ENCODE results near the gene GMCL1. TPM values are rescaled to one million over a fixed set of nuclear protein-coding genes. Genes with fewer than 3 reads are reported as not detected.

Gene GMCL1
- total RNA-seq, 4 donors from 2014 or later = 10.6 to 14.8 (median 13.0) TPM

GRCh38 chr2:69907216-69907615 lies 77.8 kb downstream of the GMCL1 start:
- no peaks in the 10 kb centered on the region for H3K27me3 ChIP-seq
- H3K27ac ChIP-seq = no peak overlapping the region
- H3K4me1 ChIP-seq = peaks cover 0 to 11% (median 0%) of the 10 kb centered on the region in 3 donors
- H3K36me3 ChIP-seq = peaks cover 0 to 94% of the 10 kb centered on the region in 2 donors
- H3K9me3 ChIP-seq = no peaks in the 10 kb centered on the region
- no peak for ATAC-seq
- no peak for TF ChIP-seq EP300 (IDR thresholded peaks at IDR 0.05)
- no peak for TF ChIP-seq POLR2A (IDR thresholded peaks at IDR 0.05)
- TF ChIP-seq, protein P1, sequence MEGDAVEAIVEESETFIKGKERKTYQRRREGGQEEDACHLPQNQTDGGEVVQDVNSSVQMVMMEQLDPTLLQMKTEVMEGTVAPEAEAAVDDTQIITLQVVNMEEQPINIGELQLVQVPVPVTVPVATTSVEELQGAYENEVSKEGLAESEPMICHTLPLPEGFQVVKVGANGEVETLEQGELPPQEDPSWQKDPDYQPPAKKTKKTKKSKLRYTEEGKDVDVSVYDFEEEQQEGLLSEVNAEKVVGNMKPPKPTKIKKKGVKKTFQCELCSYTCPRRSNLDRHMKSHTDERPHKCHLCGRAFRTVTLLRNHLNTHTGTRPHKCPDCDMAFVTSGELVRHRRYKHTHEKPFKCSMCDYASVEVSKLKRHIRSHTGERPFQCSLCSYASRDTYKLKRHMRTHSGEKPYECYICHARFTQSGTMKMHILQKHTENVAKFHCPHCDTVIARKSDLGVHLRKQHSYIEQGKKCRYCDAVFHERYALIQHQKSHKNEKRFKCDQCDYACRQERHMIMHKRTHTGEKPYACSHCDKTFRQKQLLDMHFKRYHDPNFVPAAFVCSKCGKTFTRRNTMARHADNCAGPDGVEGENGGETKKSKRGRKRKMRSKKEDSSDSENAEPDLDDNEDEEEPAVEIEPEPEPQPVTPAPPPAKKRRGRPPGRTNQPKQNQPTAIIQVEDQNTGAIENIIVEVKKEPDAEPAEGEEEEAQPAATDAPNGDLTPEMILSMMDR (IDR thresholded peaks at IDR 0.05) = no peak
- TF ChIP-seq POLR2AphosphoS5 (IDR thresholded peaks at IDR 0.05) = no peak
- H3K4me3 ChIP-seq = no peak overlapping the region

DNA sequence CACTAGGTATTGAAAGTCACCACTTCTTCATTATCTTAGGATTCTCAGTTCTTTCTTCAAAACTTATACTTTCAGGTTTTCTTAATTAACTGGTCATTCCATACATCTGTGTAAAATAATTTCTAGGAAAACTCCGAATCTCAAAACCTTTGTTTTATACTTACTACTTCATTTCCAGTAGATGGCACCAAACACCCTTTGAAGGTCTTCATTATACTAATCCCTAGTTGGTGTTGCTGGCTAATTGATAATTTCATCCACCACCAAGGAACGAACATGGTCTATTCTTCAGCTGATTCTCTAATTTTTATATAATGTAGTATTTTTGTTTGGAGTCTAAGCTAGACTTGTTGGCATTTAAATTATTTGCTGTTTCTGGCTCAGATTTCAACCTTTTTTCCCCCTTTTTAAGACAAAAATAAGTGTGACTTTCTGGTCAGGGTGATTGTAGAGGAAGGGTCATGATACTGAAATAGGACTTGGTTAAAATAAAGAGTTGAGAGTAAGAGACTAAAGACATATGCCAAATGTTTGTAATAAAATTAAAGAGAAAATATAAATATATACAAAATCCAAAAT lies 82.6 kb downstream of the GMCL1 start:
- TF ChIP-seq POLR2AphosphoS5 (IDR thresholded peaks at IDR 0.05) = no peak
- TF ChIP-seq, protein P1 (IDR thresholded peaks at IDR 0.05) = peak; percentile 35 to 68 (median 57)
- WGBS, 2 donors (ENCODE audit: low coverage in 1 of 2) = 0 to 3% methylated on average over 2 of the region's 2 CpGs
- no peak overlapping the region for H3K4me3 ChIP-seq
- peaks cover 4 to 37% (median 18%) of the 10 kb centered on the region in 3 donors for H3K4me1 ChIP-seq
- H3K9me3 ChIP-seq = no peaks in the 10 kb centered on the region
- H3K27ac ChIP-seq = peak overlapping the region in 3 of 4 donors; percentile 8 to 98 (median 22)
- ATAC-seq = no peak
- no peaks in the 10 kb centered on the region for H3K27me3 ChIP-seq
- peaks cover 0 to 45% of the 10 kb centered on the region in 2 donors for H3K36me3 ChIP-seq

DNA sequence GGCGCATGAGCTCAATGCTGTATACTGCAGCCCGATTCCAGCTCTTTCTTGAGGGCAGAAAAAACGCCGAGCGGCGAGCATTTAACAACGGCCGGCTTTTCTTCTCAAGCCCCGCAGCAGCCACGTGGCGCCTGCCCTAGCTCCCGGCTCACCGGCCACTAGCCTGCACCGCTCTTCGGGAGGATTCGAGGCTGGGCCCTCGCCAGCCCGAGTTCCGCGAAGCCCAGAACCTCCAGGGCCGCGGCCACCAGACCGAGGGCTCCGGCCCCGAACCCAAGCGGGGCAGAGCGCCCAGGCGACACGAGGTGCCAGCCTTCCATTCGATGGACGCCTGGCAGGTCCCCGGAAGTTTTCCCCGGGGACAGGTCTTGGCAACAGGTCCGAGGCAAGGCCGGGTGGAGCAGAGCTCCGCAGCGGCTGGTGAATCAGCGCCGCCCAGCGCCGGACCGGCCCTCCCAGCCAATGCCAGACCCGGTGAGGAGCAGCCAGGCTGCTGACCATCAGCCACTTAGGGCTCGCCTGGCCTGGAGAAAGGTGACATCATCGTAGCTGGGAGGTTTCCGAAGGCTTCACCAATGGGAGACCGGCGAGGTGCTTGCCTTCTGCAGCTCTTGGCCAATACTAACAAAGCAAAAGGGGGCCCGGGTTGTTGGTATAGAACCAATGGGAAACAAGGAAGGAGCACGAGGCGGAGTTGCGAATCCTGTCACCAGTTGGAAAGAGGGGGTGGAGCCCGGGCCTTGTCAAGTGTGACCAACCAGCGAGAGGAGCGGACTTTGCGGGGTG lies 84.9 kb downstream of the GMCL1 start:
- H3K4me1 ChIP-seq = peaks cover 10 to 59% (median 25%) of the 10 kb centered on the region in 3 donors
- peaks cover 0 to 26% of the 10 kb centered on the region in 2 donors for H3K36me3 ChIP-seq
- H3K27me3 ChIP-seq = no peaks in the 10 kb centered on the region
- peak overlapping the region; percentile 90 to 99 (median 96) for H3K27ac ChIP-seq
- peak; percentile 94 for ATAC-seq
- peak overlapping the region; percentile 51 to 91 for H3K4me3 ChIP-seq
- H3K9me3 ChIP-seq = no peaks in the 10 kb centered on the region
- TF ChIP-seq POLR2AphosphoS5 (IDR thresholded peaks at IDR 0.05) = peak; percentile 93
- TF ChIP-seq POLR2A (IDR thresholded peaks at IDR 0.05) = peak; percentile 79 to 90
- no peak for TF ChIP-seq EP300 (IDR thresholded peaks at IDR 0.05)
- TF ChIP-seq, protein P1 (IDR thresholded peaks at IDR 0.05) = peak in 3 of 4 experiments; percentile 15 to 40 (median 17)
- 0% methylated on average over 3 to 9 of the region's 56 CpGs for WGBS, 2 donors (ENCODE audit: low coverage in 1 of 2)

DNA sequence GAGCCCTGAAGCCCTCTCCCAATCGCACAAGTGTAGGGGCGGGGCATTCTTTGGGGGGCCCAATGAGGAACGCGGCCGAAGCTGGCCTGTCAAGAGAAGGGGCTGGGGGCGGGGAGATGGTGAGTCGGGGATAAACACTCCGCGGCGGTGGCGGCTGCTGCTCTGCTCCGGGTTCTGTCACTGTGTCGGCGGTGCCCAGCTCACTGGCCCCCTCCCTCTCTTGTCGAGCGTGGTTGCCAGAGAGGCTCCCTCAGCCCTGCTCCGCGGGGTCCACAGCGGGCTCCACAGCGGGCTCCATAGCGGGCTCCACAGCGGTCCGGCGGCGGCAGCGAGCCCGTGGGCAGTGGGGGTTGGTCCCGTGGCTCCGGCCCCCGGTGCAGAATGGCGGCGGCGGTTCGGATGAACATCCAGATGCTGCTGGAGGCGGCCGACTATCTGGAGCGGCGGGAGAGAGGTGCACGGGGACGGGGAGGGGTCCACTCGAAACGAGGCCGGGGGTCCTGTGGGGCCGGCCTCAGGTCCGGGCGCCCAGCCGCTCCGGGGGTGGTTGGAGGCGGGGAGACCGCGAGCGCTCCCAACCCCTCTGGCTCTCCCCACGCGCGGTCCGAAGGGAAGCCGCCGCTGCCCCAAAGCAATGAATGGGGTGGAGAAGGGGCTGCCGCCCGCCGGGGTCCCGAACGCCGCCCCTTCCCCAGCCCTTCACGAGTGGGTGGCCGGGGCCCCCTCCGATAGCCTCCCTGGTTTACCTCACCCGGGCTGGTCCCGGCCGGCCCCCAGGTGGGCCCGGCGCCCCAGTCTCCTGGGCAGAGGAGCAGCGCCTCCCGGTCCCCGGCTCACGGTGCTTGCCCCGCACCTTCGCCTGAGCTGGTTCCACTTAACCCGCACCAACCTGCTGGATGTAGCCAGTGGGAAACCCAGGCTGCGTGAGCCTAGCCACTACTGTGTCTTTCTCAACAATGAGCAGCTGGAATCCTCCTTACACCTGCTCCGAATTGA lies 85.8 kb downstream of the GMCL1 start, which contains the start of gene MXD1:
MXD1 (plus strand) TSS at position 160 of the 996 bp plus-strand sequence; CDS start at position 382, 222 bp downstream.
- Histone ChIP-seq H3K27me3 (no peaks in the 10 kb centered on the region), H3K27ac (peak within 1 kb of the TSS; percentile 90 to 99 (median 96)), H3K4me3 (peak within 1 kb of the TSS; percentile 56 to 91), H3K4me1 (peaks cover 10 to 65% (median 25%) of the 10 kb centered on the region in 3 donors), H3K36me3 (peaks cover 0 to 23% of the 10 kb centered on the region in 2 donors), H3K9me3 (no peaks in the 10 kb centered on the region)
- 0% methylated on average over 1 of the region's 81 CpGs for WGBS, 2 donors (ENCODE audit: low coverage in 1 of 2)
- ATAC-seq = peak; percentile 8
- TF ChIP-seq, protein P1 (IDR thresholded peaks at IDR 0.05) = peak in 1 of 4 experiments; percentile 13
- TF ChIP-seq EP300 (IDR thresholded peaks at IDR 0.05) (no peak), POLR2AphosphoS5 (IDR thresholded peaks at IDR 0.05) (peak; percentile 96), POLR2A (IDR thresholded peaks at IDR 0.05) (peak; percentile 97)

All from gastroesophageal sphincter (tissue), 4 donors.